ENCODE measurements around the gene C16orf89. TPM values are rescaled to one million over a fixed set of nuclear protein-coding genes. Genes with fewer than 3 reads are reported as not detected.
"Not testable (repeated sequence)": the region's sequence is repeated elsewhere in the genome, so short reads cannot be mapped to it uniquely, and the experiment has no call there.

The C16orf89 gene, protein sequence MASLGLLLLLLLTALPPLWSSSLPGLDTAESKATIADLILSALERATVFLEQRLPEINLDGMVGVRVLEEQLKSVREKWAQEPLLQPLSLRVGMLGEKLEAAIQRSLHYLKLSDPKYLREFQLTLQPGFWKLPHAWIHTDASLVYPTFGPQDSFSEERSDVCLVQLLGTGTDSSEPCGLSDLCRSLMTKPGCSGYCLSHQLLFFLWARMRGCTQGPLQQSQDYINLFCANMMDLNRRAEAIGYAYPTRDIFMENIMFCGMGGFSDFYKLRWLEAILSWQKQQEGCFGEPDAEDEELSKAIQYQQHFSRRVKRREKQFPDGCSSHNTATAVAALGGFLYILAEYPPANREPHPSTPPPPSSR
- polyA plus RNA-seq (2012; rRNA removed) = 0.18 TPM in 1 of 2 replicates, not detected in the other
- 0.07 TPM in 1 of 2 replicates, not detected in the other for polyA plus RNA-seq (2012; cell fraction: cytosol; rRNA removed)
- 0.04 TPM in 1 of 2 replicates, not detected in the other for polyA plus RNA-seq (2012; cell fraction: nucleus; rRNA removed)

DNA sequence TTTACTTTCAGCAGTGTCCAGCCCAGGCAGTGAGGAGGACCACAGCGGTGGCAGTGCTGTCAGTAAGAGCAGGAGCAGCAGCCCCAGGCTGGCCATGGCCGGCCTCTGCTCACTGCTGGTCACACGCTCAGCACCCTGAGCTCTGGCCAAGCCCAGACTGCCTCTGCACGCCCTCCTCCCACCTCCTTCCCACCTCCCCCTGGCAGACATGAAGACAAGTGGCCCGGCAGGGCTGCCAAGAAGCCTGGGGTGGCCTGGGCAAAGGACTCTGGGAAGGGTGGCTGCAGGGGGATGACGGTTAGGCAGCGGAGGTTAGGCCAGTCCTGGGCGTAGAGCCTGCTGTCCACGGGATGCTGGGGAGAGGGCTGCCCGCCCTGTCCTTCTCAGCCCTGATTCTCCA, at the start of gene C16orf89:
TSS of gene C16orf89 (minus strand) at position 144 of the 400 bp plus-strand sequence. CDS start at position 96, 48 bp downstream.
- no peaks in the 10 kb centered on the region for H3K79me2 ChIP-seq (ENCODE audit: insufficient read depth)
- no peak within 1 kb of the TSS for H3K4me2 ChIP-seq
- ChIA-PET POLR2A (no interaction called here), CTCF (interaction anchor here (1.7 kb wide), 1 partner anchor 9 kb away, joined by 5 read pairs; no protein-coding TSS in a partner anchor)
- DNase-seq = no peak
- H3F3A ChIP-seq (replicated peaks; ENCODE audit: insufficient read depth) = no peaks in the 10 kb centered on the region
- no peak within 1 kb of the TSS for H3K27ac ChIP-seq (ENCODE audit: low read depth in 2 of 2, low read length in 1 of 2)
- no peaks in the 10 kb centered on the region for H3K9me2 ChIP-seq
- TF ChIP-seq RCOR1 (IDR thresholded peaks at IDR 0.05; ENCODE audit: low read length) (no peak), TEAD4 (IDR thresholded peaks at IDR 0.05; ENCODE audit: borderline replicate concordance, insufficient read depth) (no peak), POLR2AphosphoS5 (IDR thresholded peaks at IDR 0.05; ENCODE audit: low read depth, low read length) (no peak), RFX5 (IDR thresholded peaks at IDR 0.05; ENCODE audit: low read length) (no peak), YY1 (IDR thresholded peaks at IDR 0.05; ENCODE audit: low read depth) (no peak), MEF2A (IDR thresholded peaks at IDR 0.05; ENCODE audit: borderline replicate concordance, low read depth) (no peak), GABPA (IDR thresholded peaks at IDR 0.05; ENCODE audit: low read depth) (no peak), CHD2 (IDR thresholded peaks at IDR 0.05; ENCODE audit: low read length, partially characterized antibody) (no peak), SMC3 (IDR thresholded peaks at IDR 0.05; ENCODE audit: low read depth, low read length) (no peak), TCF12 (IDR thresholded peaks at IDR 0.05) (no peak), EZH2phosphoT487 (IDR thresholded peaks at IDR 0.05; ENCODE audit: borderline replicate concordance, low read depth) (no peak), FOXJ3 (CRISPR knock-in tag; IDR thresholded peaks at IDR 0.05) (no peak), NFIC (IDR thresholded peaks at IDR 0.05; ENCODE audit: borderline replicate concordance) (no peak)
- TF ChIP-seq, protein P1, sequence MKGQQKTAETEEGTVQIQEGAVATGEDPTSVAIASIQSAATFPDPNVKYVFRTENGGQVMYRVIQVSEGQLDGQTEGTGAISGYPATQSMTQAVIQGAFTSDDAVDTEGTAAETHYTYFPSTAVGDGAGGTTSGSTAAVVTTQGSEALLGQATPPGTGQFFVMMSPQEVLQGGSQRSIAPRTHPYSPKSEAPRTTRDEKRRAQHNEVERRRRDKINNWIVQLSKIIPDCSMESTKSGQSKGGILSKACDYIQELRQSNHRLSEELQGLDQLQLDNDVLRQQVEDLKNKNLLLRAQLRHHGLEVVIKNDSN (IDR thresholded peaks at IDR 0.05; ENCODE audit: borderline replicate concordance, low read depth) = no peak
- TF ChIP-seq, protein P2, sequence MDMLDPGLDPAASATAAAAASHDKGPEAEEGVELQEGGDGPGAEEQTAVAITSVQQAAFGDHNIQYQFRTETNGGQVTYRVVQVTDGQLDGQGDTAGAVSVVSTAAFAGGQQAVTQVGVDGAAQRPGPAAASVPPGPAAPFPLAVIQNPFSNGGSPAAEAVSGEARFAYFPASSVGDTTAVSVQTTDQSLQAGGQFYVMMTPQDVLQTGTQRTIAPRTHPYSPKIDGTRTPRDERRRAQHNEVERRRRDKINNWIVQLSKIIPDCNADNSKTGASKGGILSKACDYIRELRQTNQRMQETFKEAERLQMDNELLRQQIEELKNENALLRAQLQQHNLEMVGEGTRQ (IDR thresholded peaks at IDR 0.05; ENCODE audit: borderline replicate concordance, low read depth, low read length) = no peak
- TF ChIP-seq, protein P3, sequence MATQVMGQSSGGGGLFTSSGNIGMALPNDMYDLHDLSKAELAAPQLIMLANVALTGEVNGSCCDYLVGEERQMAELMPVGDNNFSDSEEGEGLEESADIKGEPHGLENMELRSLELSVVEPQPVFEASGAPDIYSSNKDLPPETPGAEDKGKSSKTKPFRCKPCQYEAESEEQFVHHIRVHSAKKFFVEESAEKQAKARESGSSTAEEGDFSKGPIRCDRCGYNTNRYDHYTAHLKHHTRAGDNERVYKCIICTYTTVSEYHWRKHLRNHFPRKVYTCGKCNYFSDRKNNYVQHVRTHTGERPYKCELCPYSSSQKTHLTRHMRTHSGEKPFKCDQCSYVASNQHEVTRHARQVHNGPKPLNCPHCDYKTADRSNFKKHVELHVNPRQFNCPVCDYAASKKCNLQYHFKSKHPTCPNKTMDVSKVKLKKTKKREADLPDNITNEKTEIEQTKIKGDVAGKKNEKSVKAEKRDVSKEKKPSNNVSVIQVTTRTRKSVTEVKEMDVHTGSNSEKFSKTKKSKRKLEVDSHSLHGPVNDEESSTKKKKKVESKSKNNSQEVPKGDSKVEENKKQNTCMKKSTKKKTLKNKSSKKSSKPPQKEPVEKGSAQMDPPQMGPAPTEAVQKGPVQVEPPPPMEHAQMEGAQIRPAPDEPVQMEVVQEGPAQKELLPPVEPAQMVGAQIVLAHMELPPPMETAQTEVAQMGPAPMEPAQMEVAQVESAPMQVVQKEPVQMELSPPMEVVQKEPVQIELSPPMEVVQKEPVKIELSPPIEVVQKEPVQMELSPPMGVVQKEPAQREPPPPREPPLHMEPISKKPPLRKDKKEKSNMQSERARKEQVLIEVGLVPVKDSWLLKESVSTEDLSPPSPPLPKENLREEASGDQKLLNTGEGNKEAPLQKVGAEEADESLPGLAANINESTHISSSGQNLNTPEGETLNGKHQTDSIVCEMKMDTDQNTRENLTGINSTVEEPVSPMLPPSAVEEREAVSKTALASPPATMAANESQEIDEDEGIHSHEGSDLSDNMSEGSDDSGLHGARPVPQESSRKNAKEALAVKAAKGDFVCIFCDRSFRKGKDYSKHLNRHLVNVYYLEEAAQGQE (IDR thresholded peaks at IDR 0.05; ENCODE audit: low read depth, low read length) = no peak
- TF ChIP-seq, protein P4, sequence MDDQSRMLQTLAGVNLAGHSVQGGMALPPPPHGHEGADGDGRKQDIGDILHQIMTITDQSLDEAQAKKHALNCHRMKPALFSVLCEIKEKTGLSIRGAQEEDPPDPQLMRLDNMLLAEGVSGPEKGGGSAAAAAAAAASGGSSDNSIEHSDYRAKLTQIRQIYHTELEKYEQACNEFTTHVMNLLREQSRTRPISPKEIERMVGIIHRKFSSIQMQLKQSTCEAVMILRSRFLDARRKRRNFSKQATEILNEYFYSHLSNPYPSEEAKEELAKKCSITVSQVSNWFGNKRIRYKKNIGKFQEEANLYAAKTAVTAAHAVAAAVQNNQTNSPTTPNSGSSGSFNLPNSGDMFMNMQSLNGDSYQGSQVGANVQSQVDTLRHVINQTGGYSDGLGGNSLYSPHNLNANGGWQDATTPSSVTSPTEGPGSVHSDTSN (IDR thresholded peaks at IDR 0.05) = no peak
- TF ChIP-seq, protein P5, sequence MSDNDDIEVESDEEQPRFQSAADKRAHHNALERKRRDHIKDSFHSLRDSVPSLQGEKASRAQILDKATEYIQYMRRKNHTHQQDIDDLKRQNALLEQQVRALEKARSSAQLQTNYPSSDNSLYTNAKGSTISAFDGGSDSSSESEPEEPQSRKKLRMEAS (IDR thresholded peaks at IDR 0.05; ENCODE audit: low read depth) = no peak
- H3K4me1 ChIP-seq (ENCODE audit: control insufficient read depth in 1 of 2, insufficient read depth in 2 of 2, low read depth in 1 of 2, low read length in 1 of 2) = no peaks in the 10 kb centered on the region
- no peaks in the 10 kb centered on the region for H4K20me1 ChIP-seq (ENCODE audit: insufficient read depth)
- H3K9me3 ChIP-seq = no peaks in the 10 kb centered on the region
- H3K4me3 ChIP-seq (ENCODE audit: low read depth in 2 of 2, low read length in 1 of 2) = no peak within 1 kb of the TSS
- H3K9ac ChIP-seq = no peak within 1 kb of the TSS
- WGBS (ENCODE audit: low lambda C conversion rate) = 18% methylated on average over 3 of the region's 10 CpGs
- H2AFZ ChIP-seq (ENCODE audit: low read depth) = no peak within 1 kb of the TSS
- peaks cover 38% of the 10 kb centered on the region for H3K27me3 ChIP-seq (ENCODE audit: insufficient read depth)
- no peaks in the 10 kb centered on the region for H3K36me3 ChIP-seq (replicated peaks in 1 of 2; ENCODE audit: control insufficient read depth in 1 of 2, insufficient read depth in 2 of 2, low read length in 1 of 2)

DNA sequence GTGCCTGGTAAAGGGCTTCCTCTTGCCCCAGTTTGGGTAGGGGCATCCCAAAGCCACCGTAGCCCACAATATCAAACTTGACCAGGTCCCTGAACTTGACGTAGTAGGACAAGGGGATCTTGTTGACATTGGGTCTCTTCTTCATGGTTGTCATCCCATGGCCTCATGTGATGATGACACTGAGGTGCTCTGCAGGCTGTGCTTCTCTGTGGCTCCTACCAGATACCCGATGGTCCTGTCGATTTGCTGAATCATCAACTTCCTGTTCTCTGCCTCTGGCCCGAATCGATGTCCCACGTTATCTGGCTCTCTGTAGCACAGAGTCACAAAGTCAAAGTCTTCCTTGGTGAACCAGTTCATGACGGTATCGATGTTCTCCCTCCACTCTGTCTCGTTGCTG, 45.2 kb upstream of the C16orf89 start:
- 71% methylated on average over 10 of the region's 10 CpGs for WGBS (ENCODE audit: low lambda C conversion rate)
- not testable (repeated sequence) for H3K9me2 ChIP-seq

More for the DNA sequence above, 45.2 kb upstream of the C16orf89 start:
- H3K27ac ChIP-seq (ENCODE audit: low read depth in 2 of 2, low read length in 1 of 2); H2AFZ ChIP-seq (ENCODE audit: low read depth); H3K4me3 ChIP-seq (ENCODE audit: low read depth in 2 of 2, low read length in 1 of 2); H3K27me3 ChIP-seq (ENCODE audit: insufficient read depth); POLR2A ChIA-PET; H3K4me2 ChIP-seq; H3K36me3 ChIP-seq (replicated peaks in 1 of 2; ENCODE audit: control insufficient read depth in 1 of 2, insufficient read depth in 2 of 2, low read length in 1 of 2); DNase-seq; H3F3A ChIP-seq (replicated peaks; ENCODE audit: insufficient read depth); H3K9me3 ChIP-seq; H3K9ac ChIP-seq; H4K20me1 ChIP-seq (ENCODE audit: insufficient read depth); H3K4me1 ChIP-seq (ENCODE audit: control insufficient read depth in 1 of 2, insufficient read depth in 2 of 2, low read depth in 1 of 2, low read length in 1 of 2); CTCF ChIA-PET; H3K79me2 ChIP-seq (ENCODE audit: insufficient read depth): not testable (repeated sequence)

Measured in SK-N-SH (cell line).